Measurements from ENCODE around the gene LIG1. TPM values are rescaled to one million over a fixed set of nuclear protein-coding genes. Genes with fewer than 3 reads are reported as not detected.

Gene LIG1
- total and polyA plus RNA-seq, 2 donors from 2014 or later, result 14.0 to 25.9 TPM

DNA sequence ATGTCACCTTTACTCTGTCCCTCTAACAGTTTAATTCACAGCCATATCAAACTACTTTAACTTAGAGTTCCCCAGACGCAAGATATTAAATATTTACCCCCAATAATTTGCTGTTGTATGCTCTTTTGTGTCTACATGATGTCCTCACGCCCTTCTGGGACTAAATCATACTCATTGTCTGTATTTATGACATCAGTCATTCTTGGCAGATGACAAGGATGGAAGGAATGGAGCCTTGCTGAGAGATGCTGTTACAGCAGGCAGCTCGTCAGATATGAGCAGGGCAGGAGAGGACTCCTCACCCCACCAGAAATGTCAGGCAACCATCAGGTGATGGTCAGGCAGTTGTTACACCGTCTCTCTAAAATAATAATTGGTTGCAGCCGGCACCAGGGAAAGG lies 43.8 kb upstream of the LIG1 start:
- DNase-seq (no peak), FAIRE-seq (no peak)
- no peak overlapping the region for H3K9ac ChIP-seq (ENCODE audit: low read length in 3 of 3)
- H3K4me1 ChIP-seq (ENCODE audit: control insufficient read depth in 2 of 3, insufficient read depth in 2 of 3, low read depth in 1 of 3, low read length in 3 of 3), result no peaks in the 10 kb centered on the region
- H3K27ac ChIP-seq (ENCODE audit: low read depth in 2 of 2, low read length in 2 of 2), result no peak overlapping the region
- TF ChIP-seq, protein P1, sequence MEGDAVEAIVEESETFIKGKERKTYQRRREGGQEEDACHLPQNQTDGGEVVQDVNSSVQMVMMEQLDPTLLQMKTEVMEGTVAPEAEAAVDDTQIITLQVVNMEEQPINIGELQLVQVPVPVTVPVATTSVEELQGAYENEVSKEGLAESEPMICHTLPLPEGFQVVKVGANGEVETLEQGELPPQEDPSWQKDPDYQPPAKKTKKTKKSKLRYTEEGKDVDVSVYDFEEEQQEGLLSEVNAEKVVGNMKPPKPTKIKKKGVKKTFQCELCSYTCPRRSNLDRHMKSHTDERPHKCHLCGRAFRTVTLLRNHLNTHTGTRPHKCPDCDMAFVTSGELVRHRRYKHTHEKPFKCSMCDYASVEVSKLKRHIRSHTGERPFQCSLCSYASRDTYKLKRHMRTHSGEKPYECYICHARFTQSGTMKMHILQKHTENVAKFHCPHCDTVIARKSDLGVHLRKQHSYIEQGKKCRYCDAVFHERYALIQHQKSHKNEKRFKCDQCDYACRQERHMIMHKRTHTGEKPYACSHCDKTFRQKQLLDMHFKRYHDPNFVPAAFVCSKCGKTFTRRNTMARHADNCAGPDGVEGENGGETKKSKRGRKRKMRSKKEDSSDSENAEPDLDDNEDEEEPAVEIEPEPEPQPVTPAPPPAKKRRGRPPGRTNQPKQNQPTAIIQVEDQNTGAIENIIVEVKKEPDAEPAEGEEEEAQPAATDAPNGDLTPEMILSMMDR (IDR thresholded peaks at IDR 0.05; ENCODE audit: borderline replicate concordance, extremely low read depth, insufficient read depth), result no peak
- H3K36me3 ChIP-seq (ENCODE audit: control insufficient read depth in 2 of 3, insufficient read depth in 3 of 3, low read length in 3 of 3), result peaks cover 0 to 7% (median 6%) of the 10 kb centered on the region in 3 donors
- no peaks in the 10 kb centered on the region for H3K9me3 ChIP-seq (ENCODE audit: control insufficient read depth in 2 of 3, insufficient read depth in 1 of 3, low read length in 3 of 3)
- H3K4me3 ChIP-seq (ENCODE audit: low read length in 3 of 3), result no peak overlapping the region
- no peaks in the 10 kb centered on the region for H3K27me3 ChIP-seq (ENCODE audit: control insufficient read depth, insufficient read depth, low read length)
- intact Hi-C loops (cut with DNase I), result no loop called here

DNA sequence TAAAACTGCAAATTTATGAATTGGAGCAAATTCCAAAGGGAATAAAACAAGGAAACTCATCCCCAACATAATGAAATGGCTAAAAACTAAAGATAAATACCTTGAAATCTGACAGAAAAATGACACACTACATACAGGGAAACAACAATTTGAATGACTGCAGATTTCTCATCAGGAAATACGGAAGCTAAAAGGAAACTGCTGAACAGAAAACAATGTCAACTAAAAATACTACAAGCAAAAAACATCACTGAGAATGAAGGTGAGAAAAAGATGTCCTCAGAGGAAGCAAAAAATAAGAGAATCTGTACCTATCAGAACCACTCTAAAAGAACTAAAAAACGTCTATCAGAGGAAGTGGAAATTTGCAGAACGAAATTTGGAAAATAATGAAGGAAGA lies 39.9 kb upstream of the LIG1 start:
- no peak for DNase-seq
- no peaks in the 10 kb centered on the region for H3K9me3 ChIP-seq (ENCODE audit: control insufficient read depth in 2 of 3, insufficient read depth in 1 of 3, low read length in 3 of 3)
- no peak for FAIRE-seq
- H3K4me3 ChIP-seq (ENCODE audit: low read length in 3 of 3), result no peak overlapping the region
- TF ChIP-seq, protein P1 (IDR thresholded peaks at IDR 0.05; ENCODE audit: borderline replicate concordance, extremely low read depth, insufficient read depth), result no peak
- H3K9ac ChIP-seq (ENCODE audit: low read length in 3 of 3), result no peak overlapping the region
- intact Hi-C loops (cut with DNase I), result no loop called here
- H3K27ac ChIP-seq (ENCODE audit: low read depth in 2 of 2, low read length in 2 of 2), result no peak overlapping the region
- no peaks in the 10 kb centered on the region for H3K4me1 ChIP-seq (ENCODE audit: control insufficient read depth in 2 of 3, insufficient read depth in 2 of 3, low read depth in 1 of 3, low read length in 3 of 3)
- no peaks in the 10 kb centered on the region for H3K27me3 ChIP-seq (ENCODE audit: control insufficient read depth, insufficient read depth, low read length)
- H3K36me3 ChIP-seq (ENCODE audit: control insufficient read depth in 2 of 3, insufficient read depth in 3 of 3, low read length in 3 of 3), result peaks cover 0 to 6% (median 2%) of the 10 kb centered on the region in 3 donors

DNA sequence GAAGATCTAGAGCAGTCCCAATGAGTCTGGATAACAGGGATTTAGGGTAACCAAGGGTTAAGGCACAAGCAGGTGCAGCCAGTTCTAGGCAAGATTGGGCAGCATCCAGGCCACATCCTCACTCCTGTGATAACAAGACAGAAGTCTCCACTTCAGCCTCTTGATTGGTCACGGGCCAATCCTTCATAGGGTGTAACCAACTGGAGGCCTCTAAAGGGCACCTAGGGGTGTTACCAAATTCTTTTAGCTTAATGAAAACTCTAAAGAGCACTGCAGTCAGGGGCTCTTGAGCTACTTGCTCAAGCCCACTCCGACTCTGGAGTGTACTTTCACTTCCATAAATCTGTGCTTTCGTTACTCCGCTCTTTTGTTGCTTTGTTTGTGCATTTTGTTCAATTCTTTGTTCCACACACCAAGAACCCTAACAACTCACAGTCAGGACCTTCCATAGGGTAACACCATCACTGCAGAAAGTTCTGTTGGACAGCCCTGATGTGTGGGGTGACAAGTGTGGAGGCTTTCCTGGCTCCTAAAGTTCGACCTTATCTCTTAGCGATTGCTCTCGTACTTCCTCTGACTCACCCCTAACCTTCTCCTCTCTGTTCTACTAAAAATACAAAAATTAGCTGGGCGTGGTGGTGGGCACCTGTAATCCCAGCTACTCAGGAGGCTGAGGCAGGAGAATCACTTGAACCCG lies 36.4 kb upstream of the LIG1 start:
- intact Hi-C loops (cut with DNase I), result no loop called here
- Histone ChIP-seq H3K27me3 (ENCODE audit: control insufficient read depth, insufficient read depth, low read length) (no peaks in the 10 kb centered on the region), H3K9me3 (ENCODE audit: control insufficient read depth in 2 of 3, insufficient read depth in 1 of 3, low read length in 3 of 3) (no peaks in the 10 kb centered on the region), H3K4me1 (ENCODE audit: control insufficient read depth in 2 of 3, insufficient read depth in 2 of 3, low read depth in 1 of 3, low read length in 3 of 3) (peaks cover 0 to 7% (median 7%) of the 10 kb centered on the region in 3 donors), H3K27ac (ENCODE audit: low read depth in 2 of 2, low read length in 2 of 2) (no peak overlapping the region), H3K9ac (ENCODE audit: low read length in 3 of 3) (no peak overlapping the region), H3K4me3 (ENCODE audit: low read length in 3 of 3) (no peak overlapping the region), H3K36me3 (ENCODE audit: control insufficient read depth in 2 of 3, insufficient read depth in 3 of 3, low read length in 3 of 3) (no peaks in the 10 kb centered on the region)
- FAIRE-seq, result no peak
- TF ChIP-seq, protein P1 (IDR thresholded peaks at IDR 0.05; ENCODE audit: borderline replicate concordance, extremely low read depth, insufficient read depth), result no peak
- no peak for DNase-seq

All from kidney (tissue), 14 donors.